Stimulated activated naive CD8-positive, alpha-beta T cell treated with anti-CD3 and anti-CD28 coated beads, Interleukin-15, amount 100 ng/mL, for 72 hours (primary cell): ENCODE measurements around the gene ATP6V1G2.

Source experiments
- ATAC-seq: fragments of 150-1000 bp; cut with Tn5 transposase; 2 replicates; pipeline ENCODE4 v1.10.0; 2021; ENCODE audit warnings: mild to moderate bottlenecking, moderate library complexity
- DNase-seq, 2 donors: peaks; one replicate each; pipeline ENCODE4 v3.0.0; 2021 to 2022
- H3K27ac Mint-ChIP-seq, 2 donors: one replicate each; pipeline ENCODE4 v1.8.0; 2022; ENCODE audit warnings: mild to moderate bottlenecking in 2 of 2, mixed read lengths in 2 of 2, moderate library complexity in 2 of 2
- H3K27me3 Mint-ChIP-seq: one replicate; pipeline ENCODE4 v1.8.0; 2022; ENCODE audit warnings: mixed read lengths
- H3K4me1 Mint-ChIP-seq: one replicate; pipeline ENCODE4 v1.8.0; 2022; ENCODE audit warnings: mild to moderate bottlenecking, mixed read lengths
- H3K4me3 Mint-ChIP-seq, 2 donors: one replicate each; pipeline ENCODE4 v1.8.0; 2022; ENCODE audit warnings: mild to moderate bottlenecking in 2 of 2, mixed read lengths in 2 of 2, moderate library complexity in 1 of 2
- H3K9me3 Mint-ChIP-seq, 2 donors: one replicate each; pipeline ENCODE4 v1.8.0; 2022; ENCODE audit warnings: mixed read lengths in 2 of 2

ATP6V1G2 gene

GRCh38 chr6:31579119-31579505, 32.7 kb upstream of the ATP6V1G2 start:
- peak overlapping the region in 1 of 2 donors; percentile 84 for H3K27ac Mint-ChIP-seq
- no peaks in the 10 kb centered on the region for H3K27me3 Mint-ChIP-seq
- peaks cover 76% of the 10 kb centered on the region for H3K4me1 Mint-ChIP-seq

GRCh38 chr6:31578184-31579118, 32.0 kb upstream of the ATP6V1G2 start:
- H3K4me3 Mint-ChIP-seq = peak overlapping the region; percentile 66 to 93
- DNase-seq = no peak

More at GRCh38 chr6:31579119-31579505, 32.7 kb upstream of the ATP6V1G2 start:
- DNase-seq (no peak), ATAC-seq (no peak)
- Mint-ChIP-seq H3K9me3 (no peaks in the 10 kb centered on the region), H3K4me3 (peak overlapping the region; percentile 66 to 93)

GRCh38 chr6:31577579-31577966, 31.2 kb upstream of the ATP6V1G2 start:
- Mint-ChIP-seq H3K4me3 (peak overlapping the region; percentile 86 to 97), H3K27ac (no peak overlapping the region), H3K27me3 (no peaks in the 10 kb centered on the region), H3K9me3 (no peaks in the 10 kb centered on the region), H3K4me1 (peaks cover 84% of the 10 kb centered on the region)
- DNase-seq = no peak
- no peak for ATAC-seq

More at GRCh38 chr6:31578184-31579118, 32.0 kb upstream of the ATP6V1G2 start:
- Mint-ChIP-seq H3K27ac (peak overlapping the region in 1 of 2 donors; percentile 84), H3K27me3 (no peaks in the 10 kb centered on the region), H3K4me1 (peaks cover 82% of the 10 kb centered on the region), H3K9me3 (no peaks in the 10 kb centered on the region)
- ATAC-seq = no peak

GRCh38 chr6:31576897-31577578, 30.6 kb upstream of the ATP6V1G2 start:
- peak overlapping the region in 1 of 2 donors; percentile 28 for H3K27ac Mint-ChIP-seq
- H3K4me1 Mint-ChIP-seq = peaks cover 79% of the 10 kb centered on the region
- peak overlapping the region; percentile 86 to 97 for H3K4me3 Mint-ChIP-seq
- no peaks in the 10 kb centered on the region for H3K9me3 Mint-ChIP-seq
- ATAC-seq = no peak
- H3K27me3 Mint-ChIP-seq = no peaks in the 10 kb centered on the region
- DNase-seq = peak in 1 of 2 donors; percentile 48

- no peak for ATAC-seq
- no peaks in the 10 kb centered on the region for H3K9me3 Mint-ChIP-seq
- no peak for DNase-seq
- peak overlapping the region; percentile 47 to 60 for H3K27ac Mint-ChIP-seq
- H3K27me3 Mint-ChIP-seq = no peaks in the 10 kb centered on the region
- peak overlapping the region; percentile 86 to 97 for H3K4me3 Mint-ChIP-seq
- H3K4me1 Mint-ChIP-seq = peaks cover 88% of the 10 kb centered on the region
These were observed 29.7 kb upstream of the ATP6V1G2 start for GRCh38 chr6:31575952-31576685.

- peak; percentile 11 for ATAC-seq
- Mint-ChIP-seq H3K27ac (peak within 1 kb of the TSS; percentile 47 to 82), H3K4me3 (peak within 1 kb of the TSS; percentile 86 to 97), H3K4me1 (peaks cover 91% of the 10 kb centered on the region), H3K9me3 (no peaks in the 10 kb centered on the region), H3K27me3 (no peaks in the 10 kb centered on the region)
- DNase-seq = peak; percentile 57 to 74
These were observed 29.0 kb upstream of the ATP6V1G2 start, which contains the start of gene TNF for GRCh38 chr6:31575335-31575901. Gene TNF, plus strand, starts transcription at chr6:31575565. Its CDS starts 177 bp downstream, at chr6:31575742.

GRCh38 chr6:31574106-31575061, 28.0 kb upstream of the ATP6V1G2 start:
- ATAC-seq = no peak
- Mint-ChIP-seq H3K9me3 (no peaks in the 10 kb centered on the region), H3K4me3 (peak overlapping the region; percentile 86 to 97), H3K27me3 (no peaks in the 10 kb centered on the region), H3K27ac (peak overlapping the region; percentile 42 to 82), H3K4me1 (peaks cover 91% of the 10 kb centered on the region)
- DNase-seq = no peak

GRCh38 chr6:31573239-31574105, 27.1 kb upstream of the ATP6V1G2 start:
- H3K4me1 Mint-ChIP-seq = peaks cover 91% of the 10 kb centered on the region
- ATAC-seq = no peak
- DNase-seq = no peak
- no peaks in the 10 kb centered on the region for H3K9me3 Mint-ChIP-seq
- peak overlapping the region; percentile 6 to 98 for H3K27ac Mint-ChIP-seq
- peak overlapping the region; percentile 86 to 97 for H3K4me3 Mint-ChIP-seq
- H3K27me3 Mint-ChIP-seq = no peaks in the 10 kb centered on the region

- Mint-ChIP-seq H3K27me3 (no peaks in the 10 kb centered on the region), H3K9me3 (no peaks in the 10 kb centered on the region), H3K4me3 (peak within 1 kb of the TSS; percentile 86 to 97), H3K27ac (peak within 1 kb of the TSS; percentile 66 to 98), H3K4me1 (peaks cover 95% of the 10 kb centered on the region)
- DNase-seq (peak; percentile 78 to 84), ATAC-seq (peak; percentile 73)
These were observed 25.9 kb upstream of the ATP6V1G2 start, which contains the start of gene LTA for GRCh38 chr6:31572041-31572911. Gene LTA, plus strand, starts transcription at chr6:31572289. Its CDS starts 454 bp downstream, at chr6:31572743.

- Mint-ChIP-seq H3K9me3 (no peaks in the 10 kb centered on the region), H3K27ac (no peak overlapping the region), H3K27me3 (no peaks in the 10 kb centered on the region), H3K4me1 (peaks cover 88% of the 10 kb centered on the region), H3K4me3 (no peak overlapping the region)
- ATAC-seq (no peak), DNase-seq (no peak)
These were observed 23.6 kb upstream of the ATP6V1G2 start for GRCh38 chr6:31569861-31570536.

- DNase-seq (peak; percentile 80 to 88), ATAC-seq (peak; percentile 80)
- Mint-ChIP-seq H3K4me3 (peak overlapping the region; percentile 9 to 22), H3K4me1 (peaks cover 86% of the 10 kb centered on the region), H3K27ac (peak overlapping the region in 1 of 2 donors; percentile 15), H3K27me3 (no peaks in the 10 kb centered on the region), H3K9me3 (no peaks in the 10 kb centered on the region)
These were observed 22.1 kb upstream of the ATP6V1G2 start for GRCh38 chr6:31568537-31568961.
